Measurements from ENCODE around the gene HHIP.

HHIP gene

GRCh38 chr4:144734522-144734921, 88.6 kb downstream of the HHIP start:
- H3K4me1 Mint-ChIP-seq, result no peaks in the 10 kb centered on the region
- no peak overlapping the region for H3K4me3 Mint-ChIP-seq
- TF ChIP-seq CTCF (IDR thresholded peaks at IDR 0.05; ENCODE audit: unreplicated experiment in 3 of 3), result no peak
- no peak overlapping the region for H3K27ac Mint-ChIP-seq
- no peaks in the 10 kb centered on the region for H3K36me3 Mint-ChIP-seq (ENCODE audit: low read depth)
- no peaks in the 10 kb centered on the region for H3K27me3 Mint-ChIP-seq (ENCODE audit: low read depth)
- H3K9me3 Mint-ChIP-seq, result no peaks in the 10 kb centered on the region

- Mint-ChIP-seq H3K27me3 (ENCODE audit: low read depth) (no peaks in the 10 kb centered on the region), H3K4me1 (no peaks in the 10 kb centered on the region), H3K27ac (no peak overlapping the region), H3K9me3 (no peaks in the 10 kb centered on the region), H3K4me3 (no peak overlapping the region), H3K36me3 (ENCODE audit: low read depth) (no peaks in the 10 kb centered on the region)
- TF ChIP-seq CTCF (IDR thresholded peaks at IDR 0.05; ENCODE audit: unreplicated experiment in 3 of 3), result no peak
Observed at GRCh38 chr4:144738649-144739048, 92.7 kb downstream of the HHIP start.

- TF ChIP-seq CTCF (IDR thresholded peaks at IDR 0.05; ENCODE audit: unreplicated experiment in 3 of 3), result no peak
- Mint-ChIP-seq H3K27me3 (ENCODE audit: low read depth) (no peaks in the 10 kb centered on the region), H3K36me3 (ENCODE audit: low read depth) (no peaks in the 10 kb centered on the region), H3K9me3 (no peaks in the 10 kb centered on the region), H3K4me3 (no peak overlapping the region), H3K4me1 (no peaks in the 10 kb centered on the region), H3K27ac (no peak overlapping the region)
Observed at GRCh38 chr4:144739511-144740033, 93.6 kb downstream of the HHIP start.

GRCh38 chr4:144740316-144740715, 94.4 kb downstream of the HHIP start:
- Mint-ChIP-seq H3K9me3 (no peaks in the 10 kb centered on the region), H3K36me3 (ENCODE audit: low read depth) (no peaks in the 10 kb centered on the region), H3K27me3 (ENCODE audit: low read depth) (no peaks in the 10 kb centered on the region), H3K4me3 (no peak overlapping the region), H3K4me1 (no peaks in the 10 kb centered on the region), H3K27ac (no peak overlapping the region)
- no peak for TF ChIP-seq CTCF (IDR thresholded peaks at IDR 0.05; ENCODE audit: unreplicated experiment in 3 of 3)

- no peaks in the 10 kb centered on the region for H3K4me1 Mint-ChIP-seq
- no peak overlapping the region for H3K27ac Mint-ChIP-seq
Observed at GRCh38 chr4:144748814-144749555, 103.0 kb downstream of the HHIP start.

More at GRCh38 chr4:144748814-144749555, 103.0 kb downstream of the HHIP start:
- H3K4me3 Mint-ChIP-seq, result no peak overlapping the region
- peaks cover 7% of the 10 kb centered on the region for H3K9me3 Mint-ChIP-seq
- H3K27me3 Mint-ChIP-seq (ENCODE audit: low read depth), result no peaks in the 10 kb centered on the region
- peaks cover 7% of the 10 kb centered on the region for H3K36me3 Mint-ChIP-seq (ENCODE audit: low read depth)
- no peak for TF ChIP-seq CTCF (IDR thresholded peaks at IDR 0.05; ENCODE audit: unreplicated experiment in 3 of 3)
